Activated CD4-positive, alpha-beta T cell treated with anti-CD3 and anti-CD28 coated beads, Interleukin-2, amount 50 U/mL, for 16 hours (primary cell): ENCODE measurements around the gene PDLIM4.

Source experiments
- DNase-seq: peaks from one replicate; pipeline ENCODE4 v3.0.0-alpha.2; 2020

PDLIM4 gene

GRCh38 chr5:132254321-132254977 lies 3.0 kb upstream of the PDLIM4 start:
- no peak for DNase-seq

- DNase-seq = no peak
Measured at GRCh38 chr5:132256086-132256782, 1.3 kb upstream of the PDLIM4 start.

- no peak for DNase-seq
Measured at GRCh38 chr5:132256783-132257130, 739 bp upstream of the PDLIM4 start.

- DNase-seq = no peak
Measured at GRCh38 chr5:132258102-132259068, 889 bp downstream of the PDLIM4 start.

- no peak for DNase-seq
Measured at GRCh38 chr5:132259069-132259851, 1.8 kb downstream of the PDLIM4 start.

- no peak for DNase-seq
Measured at GRCh38 chr5:132260051-132260450, 2.6 kb downstream of the PDLIM4 start.

GRCh38 chr5:132260714-132261551 lies 3.4 kb downstream of the PDLIM4 start:
- DNase-seq = no peak

- no peak for DNase-seq
Measured at GRCh38 chr5:132261881-132262845, 4.7 kb downstream of the PDLIM4 start.

GRCh38 chr5:132262882-132263547 lies 5.5 kb downstream of the PDLIM4 start:
- DNase-seq = no peak

GRCh38 chr5:132263548-132264261 lies 6.2 kb downstream of the PDLIM4 start:
- no peak for DNase-seq

- DNase-seq = no peak
Measured at GRCh38 chr5:132264546-132265335, 7.2 kb downstream of the PDLIM4 start.

GRCh38 chr5:132265336-132266030 lies 8.0 kb downstream of the PDLIM4 start:
- no peak for DNase-seq

- DNase-seq = no peak
Measured at GRCh38 chr5:132266031-132266835, 8.7 kb downstream of the PDLIM4 start.

- no peak for DNase-seq
Measured at GRCh38 chr5:132266836-132267160, 9.3 kb downstream of the PDLIM4 start.

GRCh38 chr5:132267166-132267739 lies 9.8 kb downstream of the PDLIM4 start:
- no peak for DNase-seq

- no peak for DNase-seq
Measured at GRCh38 chr5:132267931-132268768, 10.7 kb downstream of the PDLIM4 start.
